Sigmoid colon (tissue), 7 donors: ENCODE measurements around the gene AP5Z1. TPM values are rescaled to one million over a fixed set of nuclear protein-coding genes. Genes with fewer than 3 reads are reported as not detected.

Source experiments
- DNase-seq: peaks from one replicate; pipeline ENCODE4 v3.0.0-alpha.2; 2019
- H3K27ac ChIP-seq, 4 donors: fragments of 200-600 bp; sonication (generic); one replicate each; pipeline ENCODE4 v1.5.1; 2016 to 2019; ENCODE audit warnings: mild to moderate bottlenecking in 1 of 4
- H3K27me3 ChIP-seq, 3 donors: fragments of 200-600 bp; sonication (generic); one replicate each; pipeline ENCODE4 v1.5.1; 2019; ENCODE audit warnings: mild to moderate bottlenecking in 1 of 3
- H3K36me3 ChIP-seq, 4 donors: fragments of 200-600 bp; sonication (generic); one replicate each; pipeline ENCODE4 v1.5.1; 2016 to 2019
- H3K4me1 ChIP-seq, 4 donors: fragments of 200-600 bp; sonication (generic); one replicate each; pipeline ENCODE4 v1.5.1; 2017 to 2019
- H3K4me3 ChIP-seq, 4 donors: fragments of 200-600 bp; sonication (generic); one replicate each; pipeline ENCODE4 v1.5.1; 2017 to 2019; ENCODE audit warnings: mild to moderate bottlenecking in 2 of 4, moderate library complexity in 1 of 4
- H3K9me3 ChIP-seq, 4 donors: fragments of 200-600 bp in 3 of 4; sonication (generic) in 3 of 4; one replicate each; pipeline versions ENCODE4 v1.5.1 to v1.6.1; 2013 to 2019
- EP300 ChIP-seq, 4 donors: sonication (generic); formaldehyde crosslinking; IDR thresholded peaks; one replicate each; pipeline ENCODE4 v1.6.1; 2017; ENCODE audit warnings: antibody characterized with exemption in 4 of 4
- POLR2A ChIP-seq, 2 donors: fragments of 450-650 bp; IDR thresholded peaks; one replicate each; pipeline ENCODE4 v1.6.1; 2016; ENCODE audit warnings: antibody characterized with exemption in 2 of 2, mild to moderate bottlenecking in 2 of 2, moderate library complexity in 2 of 2
- POLR2AphosphoS5 ChIP-seq, 4 donors: sonication (generic); formaldehyde crosslinking; IDR thresholded peaks; one replicate each; pipeline ENCODE4 v1.6.1; 2017; ENCODE audit warnings: antibody characterized with exemption in 4 of 4
- WGBS, 2 donors: extraction: QIAGEN DNeasy Blood & Tissue Kit; methylation state at CpG; one replicate each; pipeline ENCODE4 v1.1.7; 2013; 5-methylcytosine and 5-hydroxymethylcytosine counted together
- intact Hi-C: fragments of 100-400 bp; cut with DNase I; formaldehyde crosslinking; loops from one replicate; pipeline ENCODE4 v1.15.1; 2023
- polyA plus RNA-seq, 3 donors: library from polyadenylated mRNA; stranded (reverse); fragments of 200-250 nt; gene quantifications; one replicate each; pipeline ENCODE4 v1.2.3, GENCODE V29; 2013
- total RNA-seq, 4 donors: library from RNA; depleted of rRNA; stranded (reverse); fragments of >200 nt; gene quantifications; one replicate each; pipeline ENCODE4 v1.1.0, GENCODE V29; 2016
- TF ChIP-seq, protein P1 (sequence below), 4 experiments: fragments of 450-650 bp in 3 of 4; fragments of 200-600 bp in 1 of 4; IDR thresholded peaks; one replicate each; pipeline ENCODE4 v1.5.1; 2016 to 2019; ENCODE audit warnings: antibody characterized with exemption in 4 of 4, mild to moderate bottlenecking in 3 of 4, moderate library complexity in 2 of 4
- donor health status: healthy with polysubstance abuse.
- donor health status: Bipolar disorder and iron deficiency.
- donor health status: healthy.

AP5Z1 gene
- total and polyA plus RNA-seq, 7 donors, result 16.8 to 66.0 (median 20.3) TPM

DNA sequence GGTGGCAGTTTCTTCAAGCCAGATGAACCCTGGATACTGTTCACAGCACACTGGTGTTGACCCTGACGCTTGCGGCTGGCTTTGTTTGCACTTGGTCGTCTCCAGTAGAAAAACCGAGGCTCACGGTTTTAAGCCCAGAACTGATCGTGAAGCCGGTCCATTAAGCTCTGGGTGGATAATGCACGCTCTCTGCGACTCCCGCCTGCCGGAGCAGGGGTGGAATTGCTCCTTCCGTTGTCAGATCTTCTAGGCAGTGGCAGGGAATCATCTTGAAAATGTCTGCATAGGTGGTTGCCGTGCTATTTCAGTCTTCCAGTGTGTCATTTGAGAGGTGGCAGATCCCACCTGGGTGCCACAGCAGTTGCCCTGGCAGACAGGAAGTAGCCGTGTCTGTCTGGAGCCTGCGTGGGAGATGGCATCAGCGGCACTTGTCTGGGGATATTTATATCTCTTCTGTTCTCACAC is 35.9 kb upstream of the AP5Z1 start:
- DNase-seq, result no peak
- H3K27ac ChIP-seq, result peak overlapping the region; percentile 57 to 82 (median 76)
- peak overlapping the region in 3 of 4 donors; percentile 16 to 35 (median 27) for H3K4me3 ChIP-seq
- TF ChIP-seq POLR2AphosphoS5 (IDR thresholded peaks at IDR 0.05), result peak in 1 of 4 donors; percentile 34
- TF ChIP-seq POLR2A (IDR thresholded peaks at IDR 0.05), result no peak
- TF ChIP-seq, protein P1, sequence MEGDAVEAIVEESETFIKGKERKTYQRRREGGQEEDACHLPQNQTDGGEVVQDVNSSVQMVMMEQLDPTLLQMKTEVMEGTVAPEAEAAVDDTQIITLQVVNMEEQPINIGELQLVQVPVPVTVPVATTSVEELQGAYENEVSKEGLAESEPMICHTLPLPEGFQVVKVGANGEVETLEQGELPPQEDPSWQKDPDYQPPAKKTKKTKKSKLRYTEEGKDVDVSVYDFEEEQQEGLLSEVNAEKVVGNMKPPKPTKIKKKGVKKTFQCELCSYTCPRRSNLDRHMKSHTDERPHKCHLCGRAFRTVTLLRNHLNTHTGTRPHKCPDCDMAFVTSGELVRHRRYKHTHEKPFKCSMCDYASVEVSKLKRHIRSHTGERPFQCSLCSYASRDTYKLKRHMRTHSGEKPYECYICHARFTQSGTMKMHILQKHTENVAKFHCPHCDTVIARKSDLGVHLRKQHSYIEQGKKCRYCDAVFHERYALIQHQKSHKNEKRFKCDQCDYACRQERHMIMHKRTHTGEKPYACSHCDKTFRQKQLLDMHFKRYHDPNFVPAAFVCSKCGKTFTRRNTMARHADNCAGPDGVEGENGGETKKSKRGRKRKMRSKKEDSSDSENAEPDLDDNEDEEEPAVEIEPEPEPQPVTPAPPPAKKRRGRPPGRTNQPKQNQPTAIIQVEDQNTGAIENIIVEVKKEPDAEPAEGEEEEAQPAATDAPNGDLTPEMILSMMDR (IDR thresholded peaks at IDR 0.05), result peak; percentile 33 to 73 (median 56)
- WGBS, 2 donors, result 57 to 80% methylated on average over 16 of the region's 16 CpGs
- H3K36me3 ChIP-seq, result peaks cover 0 to 25% (median 16%) of the 10 kb centered on the region in 4 donors
- no peaks in the 10 kb centered on the region for H3K27me3 ChIP-seq
- intact Hi-C loops, result no loop called here
- peaks cover 0 to 61% (median 35%) of the 10 kb centered on the region in 4 donors for H3K4me1 ChIP-seq
- no peaks in the 10 kb centered on the region for H3K9me3 ChIP-seq

GRCh38 chr7:4740796-4741195 is 34.6 kb upstream of the AP5Z1 start:
- H3K27ac ChIP-seq, result peak overlapping the region in 1 of 4 donors; percentile 82
- no peaks in the 10 kb centered on the region for H3K27me3 ChIP-seq
- H3K4me3 ChIP-seq, result no peak overlapping the region
- TF ChIP-seq POLR2AphosphoS5 (IDR thresholded peaks at IDR 0.05) (no peak), POLR2A (IDR thresholded peaks at IDR 0.05) (no peak), EP300 (IDR thresholded peaks at IDR 0.05) (no peak)
- TF ChIP-seq, protein P1 (IDR thresholded peaks at IDR 0.05), result no peak
- H3K9me3 ChIP-seq, result no peaks in the 10 kb centered on the region
- H3K36me3 ChIP-seq, result peaks cover 0 to 25% (median 16%) of the 10 kb centered on the region in 4 donors
- intact Hi-C loops, result loop anchor here (5.0 kb wide), 1 partner anchor 58 kb away; the partner anchor contains the start of gene FOXK1
- DNase-seq, result no peak
- H3K4me1 ChIP-seq, result peaks cover 0 to 61% (median 44%) of the 10 kb centered on the region in 4 donors
- WGBS, 2 donors, result 93 to 96% methylated on average over 22 of the region's 22 CpGs

DNA sequence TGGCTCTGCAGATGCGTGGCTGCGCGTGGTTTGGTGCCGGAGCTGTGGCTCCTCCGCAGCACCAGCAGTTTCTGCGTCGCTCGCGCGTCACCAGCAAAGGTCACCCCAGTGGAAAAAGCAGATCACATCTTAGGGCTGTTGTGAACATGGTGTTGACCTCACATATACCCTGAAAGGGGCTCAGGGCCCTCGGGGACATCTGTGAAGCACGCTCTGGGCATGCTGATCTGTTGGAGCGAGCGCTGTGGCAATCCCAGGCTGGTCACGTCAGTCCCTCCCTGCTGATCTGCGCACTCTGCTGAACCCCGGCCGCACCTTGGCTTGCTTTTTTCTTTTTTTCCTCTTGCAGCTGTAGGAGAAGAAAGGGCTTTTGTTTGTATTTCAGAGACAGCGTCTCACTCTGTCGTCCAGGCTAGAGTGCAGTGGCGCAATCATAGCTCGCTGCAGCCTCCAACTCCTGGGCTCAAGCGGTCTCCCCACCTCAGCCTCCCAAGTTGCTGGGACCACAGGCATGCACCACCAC is 33.3 kb upstream of the AP5Z1 start:
- no peak overlapping the region for H3K4me3 ChIP-seq
- no peak for DNase-seq
- WGBS, 2 donors, result 45 to 78% methylated on average over 23 of the region's 23 CpGs
- TF ChIP-seq POLR2A (IDR thresholded peaks at IDR 0.05) (no peak), EP300 (IDR thresholded peaks at IDR 0.05) (no peak), POLR2AphosphoS5 (IDR thresholded peaks at IDR 0.05) (no peak)
- TF ChIP-seq, protein P1 (IDR thresholded peaks at IDR 0.05), result no peak
- H3K4me1 ChIP-seq, result peaks cover 0 to 68% (median 57%) of the 10 kb centered on the region in 4 donors
- H3K27me3 ChIP-seq, result no peaks in the 10 kb centered on the region
- peak overlapping the region in 2 of 4 donors; percentile 22 to 96 for H3K27ac ChIP-seq
- peaks cover 0 to 25% (median 16%) of the 10 kb centered on the region in 4 donors for H3K36me3 ChIP-seq
- H3K9me3 ChIP-seq, result no peaks in the 10 kb centered on the region
- intact Hi-C loops, result loop anchor here (5.0 kb wide), 1 partner anchor 60 kb away; the partner anchor contains the start of gene FOXK1

DNA sequence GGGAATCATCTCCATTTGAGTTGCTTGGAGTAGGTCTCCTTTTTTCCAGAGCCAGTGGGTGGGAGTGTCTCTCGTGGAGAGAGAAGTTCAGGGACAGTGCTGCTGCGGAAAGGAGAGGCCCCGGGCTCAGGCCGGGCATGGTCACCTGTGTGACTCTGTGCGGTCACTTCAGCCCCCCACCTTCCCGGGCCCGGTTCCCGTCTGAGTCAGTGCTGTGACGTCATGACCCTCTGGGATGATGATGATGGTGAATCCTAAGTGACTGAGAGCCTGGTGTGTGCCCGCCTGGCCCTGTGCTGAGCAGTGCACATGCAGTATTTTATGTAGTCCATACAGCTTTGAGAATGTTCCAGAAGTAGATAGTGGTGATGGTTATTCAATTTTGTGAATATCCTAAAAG is 32.6 kb upstream of the AP5Z1 start:
- H3K36me3 ChIP-seq, result peaks cover 0 to 25% (median 16%) of the 10 kb centered on the region in 4 donors
- no peaks in the 10 kb centered on the region for H3K27me3 ChIP-seq
- intact Hi-C loops, result loop anchor here (5.0 kb wide), 1 partner anchor 61 kb away; the partner anchor contains the start of gene FOXK1
- TF ChIP-seq POLR2AphosphoS5 (IDR thresholded peaks at IDR 0.05) (no peak), POLR2A (IDR thresholded peaks at IDR 0.05) (no peak), EP300 (IDR thresholded peaks at IDR 0.05) (no peak)
- TF ChIP-seq, protein P1 (IDR thresholded peaks at IDR 0.05), result no peak
- H3K4me1 ChIP-seq, result peaks cover 0 to 67% (median 64%) of the 10 kb centered on the region in 4 donors
- peak overlapping the region; percentile 16 to 96 (median 93) for H3K27ac ChIP-seq
- WGBS, 2 donors, result 77 to 92% methylated on average over 10 of the region's 10 CpGs
- DNase-seq, result no peak
- H3K9me3 ChIP-seq, result no peaks in the 10 kb centered on the region
- H3K4me3 ChIP-seq, result no peak overlapping the region
